Adrenal gland (tissue), 5 donors: ENCODE data around the gene ADA.

Experiments used
- POLR2A ChIP-seq, 2 donors: fragments of 450-650 bp; IDR thresholded peaks; one replicate each; pipeline ENCODE4 v1.6.1; 2017; ENCODE audit warnings: antibody characterized with exemption in 2 of 2, mild to moderate bottlenecking in 2 of 2, moderate library complexity in 1 of 2
- TF ChIP-seq, protein P1 (sequence below), 6 experiments: fragments of 450-650 bp in 4 of 6; fragments of 200-600 bp in 2 of 6; sonication (generic) in 1 of 6; IDR thresholded peaks; 1 replicate in 5 of 6; 2 replicates in 1 of 6; pipeline versions ENCODE4 v1.5.1 to v1.8.0; 2016 to 2021; ENCODE audit warnings: antibody characterized with exemption in 6 of 6, mild to moderate bottlenecking in 2 of 6, moderate library complexity in 1 of 6
- donor health status: DM: no; HTN: no; CAD: no.

DNA sequence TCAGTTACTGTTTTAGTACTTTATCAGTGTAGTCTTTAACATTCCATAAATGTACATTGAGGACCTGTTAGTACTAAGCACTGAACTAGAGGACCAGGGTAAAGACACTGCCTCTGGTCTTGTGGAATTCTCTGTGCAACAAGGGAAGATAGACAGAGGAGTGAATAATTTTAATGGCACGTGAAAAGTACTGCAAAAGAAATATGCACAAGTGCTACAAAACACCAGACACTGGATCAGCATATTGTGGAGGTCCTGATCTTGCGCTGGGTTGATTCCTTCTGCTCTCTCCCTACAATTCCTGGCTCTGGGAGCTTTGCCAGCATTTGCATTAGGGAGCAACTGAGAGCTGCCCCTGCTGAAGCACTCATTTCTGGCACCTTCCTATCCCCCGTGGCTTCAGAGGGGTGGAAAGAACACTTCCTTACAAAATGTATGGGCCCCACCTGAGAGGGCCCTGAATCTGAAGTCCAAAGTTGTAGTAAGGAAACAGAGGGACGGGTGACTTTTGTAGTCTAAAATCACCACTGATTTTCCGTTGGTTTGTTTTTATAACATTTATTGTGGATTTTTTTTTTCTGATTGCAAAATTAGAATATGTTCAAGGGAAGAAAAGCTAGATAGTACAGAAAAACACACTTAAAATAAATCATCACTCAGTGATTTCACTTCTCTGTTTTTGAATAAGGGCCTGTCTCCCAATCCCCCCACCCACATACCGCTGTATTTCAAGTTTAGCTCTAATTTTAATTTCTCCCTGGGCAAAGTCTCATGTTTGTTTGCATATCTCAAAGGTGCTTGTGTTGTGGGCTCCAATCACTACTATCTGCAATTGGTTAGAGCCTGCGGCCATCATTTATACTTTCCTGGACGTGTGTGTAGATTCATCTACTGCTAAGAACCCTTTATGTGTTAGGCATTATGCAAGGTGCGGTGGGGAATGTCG lies 64.2 kb downstream of the ADA start:
- no peak for TF ChIP-seq POLR2A (IDR thresholded peaks at IDR 0.05)
- TF ChIP-seq, protein P1, sequence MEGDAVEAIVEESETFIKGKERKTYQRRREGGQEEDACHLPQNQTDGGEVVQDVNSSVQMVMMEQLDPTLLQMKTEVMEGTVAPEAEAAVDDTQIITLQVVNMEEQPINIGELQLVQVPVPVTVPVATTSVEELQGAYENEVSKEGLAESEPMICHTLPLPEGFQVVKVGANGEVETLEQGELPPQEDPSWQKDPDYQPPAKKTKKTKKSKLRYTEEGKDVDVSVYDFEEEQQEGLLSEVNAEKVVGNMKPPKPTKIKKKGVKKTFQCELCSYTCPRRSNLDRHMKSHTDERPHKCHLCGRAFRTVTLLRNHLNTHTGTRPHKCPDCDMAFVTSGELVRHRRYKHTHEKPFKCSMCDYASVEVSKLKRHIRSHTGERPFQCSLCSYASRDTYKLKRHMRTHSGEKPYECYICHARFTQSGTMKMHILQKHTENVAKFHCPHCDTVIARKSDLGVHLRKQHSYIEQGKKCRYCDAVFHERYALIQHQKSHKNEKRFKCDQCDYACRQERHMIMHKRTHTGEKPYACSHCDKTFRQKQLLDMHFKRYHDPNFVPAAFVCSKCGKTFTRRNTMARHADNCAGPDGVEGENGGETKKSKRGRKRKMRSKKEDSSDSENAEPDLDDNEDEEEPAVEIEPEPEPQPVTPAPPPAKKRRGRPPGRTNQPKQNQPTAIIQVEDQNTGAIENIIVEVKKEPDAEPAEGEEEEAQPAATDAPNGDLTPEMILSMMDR (IDR thresholded peaks at IDR 0.05): no peak
